Muscle of arm (tissue), 12 donors: ENCODE data around the gene TM9SF1. TPM values are rescaled to one million over a fixed set of nuclear protein-coding genes. Genes with fewer than 3 reads are reported as not detected.
A peak's percentile ranks its signal among the peaks of the same experiment; 100 is the strongest.

Experiments
- DNase-seq: peaks from one replicate; pipeline ENCODE4 v3.0.0-alpha.2; 2013
- polyA plus RNA-seq, 12 donors: library from polyadenylated mRNA; unstranded; fragments of 120-200 nt; gene quantifications; one replicate each; pipeline ENCODE4 v1.2.1, GENCODE V29; 2013; ENCODE audit not compliant: insufficient read length in 12 of 12

TM9SF1 gene
- polyA plus RNA-seq, 12 donors: 13.2 to 60.8 (median 17.5) TPM; not detected in 1

GRCh38 chr14:24156840-24157239 lies 38.4 kb downstream of the TM9SF1 start:
- no peak for DNase-seq

- no peak for DNase-seq
Measured at GRCh38 chr14:24155100-24155499, 40.1 kb downstream of the TM9SF1 start.

- DNase-seq: no peak
Measured at GRCh38 chr14:24151404-24152080, 43.7 kb downstream of the TM9SF1 start.

- DNase-seq: no peak
Measured at GRCh38 chr14:24150993-24151392, 44.2 kb downstream of the TM9SF1 start.

GRCh38 chr14:24150567-24150966 lies 44.7 kb downstream of the TM9SF1 start:
- no peak for DNase-seq

GRCh38 chr14:24150061-24150460 lies 45.2 kb downstream of the TM9SF1 start:
- no peak for DNase-seq

GRCh38 chr14:24149302-24149969 lies 45.8 kb downstream of the TM9SF1 start:
- DNase-seq: no peak

- no peak for DNase-seq
Measured at GRCh38 chr14:24147761-24148428, 47.3 kb downstream of the TM9SF1 start.

- DNase-seq: peak; percentile 99
Measured at GRCh38 chr14:24146978-24147760, 48.1 kb downstream of the TM9SF1 start, which contains the start of gene RNF31. Gene RNF31, plus strand, starts transcription at chr14:24147498. Its CDS starts 201 bp downstream, at chr14:24147699.

- peak; percentile 92 for DNase-seq
Measured at GRCh38 chr14:24146453-24146977, 48.7 kb downstream of the TM9SF1 start, which contains the start of gene PSME2. Gene PSME2, minus strand, starts transcription at chr14:24146610. Its CDS starts 29 bp downstream, at chr14:24146581.

GRCh38 chr14:24145690-24146452 lies 49.4 kb downstream of the TM9SF1 start:
- DNase-seq: no peak

GRCh38 chr14:24145219-24145618 lies 50.0 kb downstream of the TM9SF1 start:
- no peak for DNase-seq

- DNase-seq: no peak
Measured at GRCh38 chr14:24144451-24144850, 50.8 kb downstream of the TM9SF1 start.

- no peak for DNase-seq
Measured at GRCh38 chr14:24143511-24143910, 51.7 kb downstream of the TM9SF1 start.

- peak; percentile 99 for DNase-seq
Measured at GRCh38 chr14:24141097-24141880, 54.0 kb downstream of the TM9SF1 start, which contains the start of gene EMC9. Gene EMC9, minus strand, starts transcription at chr14:24141591. Its CDS starts 287 bp downstream, at chr14:24141304.

GRCh38 chr14:24139272-24139934 lies 55.8 kb downstream of the TM9SF1 start:
- no peak for DNase-seq
